Activated naive CD4-positive, alpha-beta T cell treated with anti-CD3 and anti-CD28 coated beads for 36 hours (primary cell): Measurements from ENCODE around the gene KDM4E. TPM values are rescaled to one million over a fixed set of nuclear protein-coding genes. Genes with fewer than 3 reads are reported as not detected.

Experiments used
- CTCF ChIA-PET: fragments of 350-600 bp; sonication (Branson Sonifier 250); formaldehyde crosslinking; loops from one replicate; lab custom pipeline; 2021; ENCODE audit warnings: antibody characterized with exemption; lab: Charles Lee
- DNase-seq: peaks from one replicate; pipeline ENCODE4 v3.0.0-alpha.2; 2020
- H3K27ac Mint-ChIP-seq: one replicate; pipeline ENCODE4 v1.8.0; 2021; ENCODE audit warnings: mild to moderate bottlenecking, mixed read lengths
- H3K27me3 Mint-ChIP-seq: one replicate; pipeline ENCODE4 v1.8.0; 2021; ENCODE audit warnings: low read depth, mixed read lengths
- H3K36me3 Mint-ChIP-seq: one replicate; pipeline ENCODE4 v1.8.0; 2021; ENCODE audit warnings: low read depth, mixed read lengths
- H3K4me1 Mint-ChIP-seq: one replicate; pipeline ENCODE4 v1.8.0; 2021; ENCODE audit warnings: low read depth, mixed read lengths
- H3K4me3 Mint-ChIP-seq: one replicate; pipeline ENCODE4 v1.8.0; 2021; ENCODE audit warnings: mild to moderate bottlenecking, moderate library complexity, mixed read lengths
- H3K9me3 Mint-ChIP-seq: one replicate; pipeline ENCODE4 v1.8.0; 2021; ENCODE audit warnings: mixed read lengths
- intact Hi-C: fragments of 100-400 bp; cut with micrococcal nuclease; formaldehyde crosslinking; loops from one replicate; pipeline ENCODE4 v1.15.1; 2023
- total RNA-seq, 2 experiments: library from RNA; stranded (reverse); gene quantifications; one replicate each; pipeline ENCODE4 v1.2.3, GENCODE V29; 2021

Gene KDM4E
- total RNA-seq, 2 experiments from 2014 or later = not detected

GRCh38 chr11:95074792-95075563, 49.9 kb downstream of the KDM4E start:
- DNase-seq = no peak
- no peaks in the 10 kb centered on the region for H3K27me3 Mint-ChIP-seq
- peaks cover 17% of the 10 kb centered on the region for H3K4me1 Mint-ChIP-seq
- intact Hi-C loops = no loop called here
- CTCF ChIA-PET = interaction anchor here (0.8 to 9.4 kb wide), 3 partner anchors 17 to 451 kb away, joined by 3 to 132 read pairs (median 8); partner anchors contain the start of gene ENDOD1
- no peak overlapping the region for H3K4me3 Mint-ChIP-seq
- H3K9me3 Mint-ChIP-seq = no peaks in the 10 kb centered on the region
- H3K27ac Mint-ChIP-seq = no peak overlapping the region
- H3K36me3 Mint-ChIP-seq = peaks cover 7% of the 10 kb centered on the region

GRCh38 chr11:95076416-95076815, 51.4 kb downstream of the KDM4E start:
- intact Hi-C loops = no loop called here
- H3K36me3 Mint-ChIP-seq = no peaks in the 10 kb centered on the region
- DNase-seq = no peak
- no peak overlapping the region for H3K4me3 Mint-ChIP-seq
- H3K27me3 Mint-ChIP-seq = no peaks in the 10 kb centered on the region
- CTCF ChIA-PET = interaction anchor here (0.6 to 2.6 kb wide), 3 partner anchors 16 to 1070 kb away, joined by 3 to 8 read pairs (median 4); no protein-coding TSS in a partner anchor
- peaks cover 8% of the 10 kb centered on the region for H3K4me1 Mint-ChIP-seq
- no peaks in the 10 kb centered on the region for H3K9me3 Mint-ChIP-seq
- H3K27ac Mint-ChIP-seq = no peak overlapping the region

DNA sequence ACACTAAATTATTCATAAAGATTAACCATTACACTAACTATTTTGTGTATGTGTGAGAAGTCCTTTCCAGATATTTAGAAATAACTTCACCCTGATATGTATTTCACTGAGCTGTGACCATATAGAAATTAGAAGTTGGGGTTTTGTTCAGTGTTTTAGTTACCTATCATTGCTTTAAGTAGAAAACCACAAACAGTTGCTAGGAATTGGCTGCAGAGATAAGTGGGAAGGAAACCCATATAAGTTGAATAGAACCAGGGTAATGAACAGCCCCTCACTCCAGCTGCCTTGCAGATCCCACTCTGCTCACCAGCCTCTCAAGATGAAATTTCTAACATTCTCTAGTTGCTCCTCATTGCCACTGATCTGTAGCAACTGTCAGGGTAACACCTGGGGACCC, 51.9 kb downstream of the KDM4E start:
- CTCF ChIA-PET = interaction anchor here (0.5 to 2.6 kb wide), 2 partner anchors 61 to 69 kb away, joined by 3 to 8 read pairs; no protein-coding TSS in a partner anchor
- intact Hi-C loops = no loop called here
- H3K4me3 Mint-ChIP-seq = no peak overlapping the region
- H3K27ac Mint-ChIP-seq = no peak overlapping the region
- DNase-seq = no peak
- peaks cover 5% of the 10 kb centered on the region for H3K4me1 Mint-ChIP-seq
- H3K36me3 Mint-ChIP-seq = no peaks in the 10 kb centered on the region
- H3K27me3 Mint-ChIP-seq = no peaks in the 10 kb centered on the region
- no peaks in the 10 kb centered on the region for H3K9me3 Mint-ChIP-seq

Other genes starting within 250 kb of the KDM4E start
- 10 to 100 TPM; 70.6 to 72.3 TPM for gene CWC15, start 51.7 kb upstream of the KDM4E start, total RNA-seq
- 1 to 10 TPM; 1.7 to 2.1 TPM for gene KDM4D, start 51.5 kb upstream of the KDM4E start, total RNA-seq
- not detected for gene KDM4F, start 24.2 kb downstream of the KDM4E start, total RNA-seq
- gene SRSF8, start 41.7 kb downstream of the KDM4E start, total RNA-seq = 10 to 100 TPM; 20.5 to 22.9 TPM
- gene ENDOD1, start 64.6 kb downstream of the KDM4E start, total RNA-seq = 10 to 100 TPM; 14.5 to 15.2 TPM
- 10 to 100 TPM; 17.5 to 18.1 TPM for gene SESN3, start 205.9 kb downstream of the KDM4E start, total RNA-seq